ENCODE results near the gene MFAP4.

- TF ChIP-seq CTCF (conservative IDR thresholded peaks at IDR 0.05; ENCODE audit: low read depth, low read length), result no peak
- no peak for TF ChIP-seq EZH2 (IDR thresholded peaks at IDR 0.05; ENCODE audit: low read length, unreplicated experiment)
- TF ChIP-seq EZH2phosphoT487 (IDR thresholded peaks at IDR 0.05; ENCODE audit: borderline replicate concordance, low read length), result no peak
Measured at GRCh38 chr17:19386974-19387920, at the start of gene MFAP4.
